Psoas muscle (tissue), 8 donors: Measurements from ENCODE around the gene PRSS8. TPM values are rescaled to one million over a fixed set of nuclear protein-coding genes. Genes with fewer than 3 reads are reported as not detected.

ENCODE experiments used
- ATAC-seq, 4 donors: fragments of 200-7000 bp; cut with Tn5 transposase; one replicate each; pipeline ENCODE4 v1.9.1; 2020; ENCODE audit warnings: moderate library complexity in 3 of 4, mild to moderate bottlenecking in 2 of 4
- DNase-seq, 2 donors: peaks; one replicate each; pipeline ENCODE4 v3.0.0-alpha.2; 2020
- H3K27ac ChIP-seq: fragments of 200-600 bp; one replicate; pipeline ENCODE4 v1.8.0; 2022
- H3K27me3 ChIP-seq, 3 donors: fragments of 200-600 bp in 1 of 3; one replicate each; pipeline versions ENCODE4 v1.6.1 to v1.8.0; 2013 to 2022; ENCODE audit warnings: low read length in 2 of 3, mild to moderate bottlenecking in 2 of 3, moderate library complexity in 1 of 3; ENCODE audit not compliant: insufficient read depth in 3 of 3
- H3K36me3 ChIP-seq, 2 donors: fragments of 200-600 bp in 1 of 2; one replicate each; pipeline versions ENCODE4 v1.6.1 to v1.8.0; 2013 to 2022; ENCODE audit warnings: low read depth in 1 of 2, mild to moderate bottlenecking in 1 of 2, moderate library complexity in 1 of 2; ENCODE audit not compliant: insufficient read depth in 1 of 2
- H3K4me1 ChIP-seq: fragments of 200-600 bp; one replicate; pipeline ENCODE4 v1.8.0; 2022
- H3K4me3 ChIP-seq: fragments of 200-600 bp; one replicate; pipeline ENCODE4 v1.8.0; 2022; ENCODE audit warnings: mild to moderate bottlenecking
- H3K9me3 ChIP-seq: fragments of 200-600 bp; one replicate; pipeline ENCODE4 v1.8.0; 2022
- WGBS, 3 donors: extraction: QIAGEN DNeasy Blood & Tissue Kit; methylation state at CpG; one replicate each; pipeline versions ENCODE4 v1.1.6 to v1.1.7; 2013; 5-methylcytosine and 5-hydroxymethylcytosine counted together
- intact Hi-C, 2 donors: fragments of 100-400 bp; cut with DNase I; formaldehyde crosslinking; loops; one replicate each; pipeline versions ENCODE4 v1.11.0 to v1.14.2; 2022
- polyA plus RNA-seq, 3 donors: library from polyadenylated mRNA; stranded (reverse); fragments of 200-250 nt; gene quantifications; one replicate each; pipeline ENCODE4 v1.2.3, GENCODE V29; 2013
- total RNA-seq, 4 donors: library from RNA; stranded (reverse); fragmentation: NEBNext Ultra II Directional in 2 of 4; extraction: Animal tissue kit (Norgen Biotek cat#: 25700) in 2 of 4; gene quantifications; one replicate each; pipeline versions ENCODE4 v1.2.1 to v1.2.4, GENCODE V29; 2021 to 2023
- TF ChIP-seq, protein P1 (sequence below): fragments of 200-600 bp; IDR thresholded peaks from one replicate; pipeline ENCODE4 v1.8.0; 2022; ENCODE audit warnings: antibody characterized with exemption
- donor health status: healthy with polysubstance abuse.
- donor health status: DM: no; HTN: no; CAD: no; lungs with moderate emphysema.
- donor health status: Bipolar disorder and iron deficiency.
- donor health status: healthy.
- donor health status: DM: yes; HTN: yes; CAD: no.
- donor health status: DM: no; HTN: no; CAD: no.
- donor health status: DM: no; HTN: no; CAD: no.
- donor health status: DM: yes; HTN: yes; CAD: no.

The PRSS8 gene
- total and polyA plus RNA-seq, 7 donors: 0.07 to 0.22 TPM; not detected in 5

DNA sequence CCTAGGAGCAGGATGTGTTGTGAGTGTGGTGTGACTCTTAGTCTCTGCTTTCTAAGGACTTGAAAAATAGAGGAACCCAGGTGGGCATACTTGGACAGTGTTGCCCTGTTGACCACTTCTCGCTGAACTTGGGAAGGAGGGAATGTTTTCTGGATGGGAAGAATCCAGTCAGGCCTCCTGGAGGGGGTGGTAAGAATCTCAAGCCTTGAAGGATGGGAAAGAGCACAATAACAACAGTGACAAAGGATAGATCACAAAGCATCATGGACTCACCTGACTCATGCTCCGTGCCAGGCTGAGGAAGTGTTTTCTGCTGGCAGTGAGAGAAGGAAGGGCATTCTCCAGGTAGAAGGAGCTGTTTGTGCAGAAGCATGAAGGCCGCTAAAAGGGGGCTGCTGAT lies 9.7 kb downstream of the PRSS8 start:
- DNase-seq (no peak), ATAC-seq (no peak)
- H3K9me3 ChIP-seq: no peaks in the 10 kb centered on the region
- intact Hi-C loops: no loop called here
- H3K4me1 ChIP-seq: peaks cover 27% of the 10 kb centered on the region
- H3K27me3 ChIP-seq: no peaks in the 10 kb centered on the region
- TF ChIP-seq, protein P1, sequence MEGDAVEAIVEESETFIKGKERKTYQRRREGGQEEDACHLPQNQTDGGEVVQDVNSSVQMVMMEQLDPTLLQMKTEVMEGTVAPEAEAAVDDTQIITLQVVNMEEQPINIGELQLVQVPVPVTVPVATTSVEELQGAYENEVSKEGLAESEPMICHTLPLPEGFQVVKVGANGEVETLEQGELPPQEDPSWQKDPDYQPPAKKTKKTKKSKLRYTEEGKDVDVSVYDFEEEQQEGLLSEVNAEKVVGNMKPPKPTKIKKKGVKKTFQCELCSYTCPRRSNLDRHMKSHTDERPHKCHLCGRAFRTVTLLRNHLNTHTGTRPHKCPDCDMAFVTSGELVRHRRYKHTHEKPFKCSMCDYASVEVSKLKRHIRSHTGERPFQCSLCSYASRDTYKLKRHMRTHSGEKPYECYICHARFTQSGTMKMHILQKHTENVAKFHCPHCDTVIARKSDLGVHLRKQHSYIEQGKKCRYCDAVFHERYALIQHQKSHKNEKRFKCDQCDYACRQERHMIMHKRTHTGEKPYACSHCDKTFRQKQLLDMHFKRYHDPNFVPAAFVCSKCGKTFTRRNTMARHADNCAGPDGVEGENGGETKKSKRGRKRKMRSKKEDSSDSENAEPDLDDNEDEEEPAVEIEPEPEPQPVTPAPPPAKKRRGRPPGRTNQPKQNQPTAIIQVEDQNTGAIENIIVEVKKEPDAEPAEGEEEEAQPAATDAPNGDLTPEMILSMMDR: no peak
- H3K4me3 ChIP-seq: no peak overlapping the region
- 93 to 96% (median 94%) methylated on average over 3 of the region's 3 CpGs for WGBS, 3 donors
- no peak overlapping the region for H3K27ac ChIP-seq
- peaks cover 4 to 88% of the 10 kb centered on the region in 2 donors for H3K36me3 ChIP-seq

DNA sequence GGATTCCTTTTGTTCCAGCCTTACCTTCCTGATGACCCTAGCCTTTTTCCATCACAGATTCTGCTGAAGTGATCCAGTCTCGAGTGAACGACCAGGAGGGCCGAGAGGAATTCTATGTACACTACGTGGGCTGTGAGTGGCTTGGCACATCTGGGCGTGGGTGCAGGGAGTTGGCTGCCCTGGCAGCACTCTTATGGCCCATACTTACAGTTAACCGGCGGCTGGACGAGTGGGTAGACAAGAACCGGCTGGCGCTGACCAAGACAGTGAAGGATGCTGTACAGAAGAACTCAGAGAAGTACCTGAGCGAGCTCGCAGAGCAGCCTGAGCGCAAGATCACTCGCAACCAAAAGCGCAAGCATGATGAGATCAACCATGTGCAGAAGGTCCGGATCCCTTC lies 15.4 kb downstream of the PRSS8 start:
- peaks cover 0 to 62% of the 10 kb centered on the region in 2 donors for H3K36me3 ChIP-seq
- no peak overlapping the region for H3K4me3 ChIP-seq
- intact Hi-C loops: no loop called here
- H3K9me3 ChIP-seq: no peaks in the 10 kb centered on the region
- WGBS, 3 donors: 90 to 96% (median 92%) methylated on average over 16 of the region's 16 CpGs
- ATAC-seq: no peak
- TF ChIP-seq, protein P1: no peak
- H3K27me3 ChIP-seq: no peaks in the 10 kb centered on the region
- DNase-seq: no peak
- no peak overlapping the region for H3K27ac ChIP-seq
- peaks cover 15% of the 10 kb centered on the region for H3K4me1 ChIP-seq

DNA sequence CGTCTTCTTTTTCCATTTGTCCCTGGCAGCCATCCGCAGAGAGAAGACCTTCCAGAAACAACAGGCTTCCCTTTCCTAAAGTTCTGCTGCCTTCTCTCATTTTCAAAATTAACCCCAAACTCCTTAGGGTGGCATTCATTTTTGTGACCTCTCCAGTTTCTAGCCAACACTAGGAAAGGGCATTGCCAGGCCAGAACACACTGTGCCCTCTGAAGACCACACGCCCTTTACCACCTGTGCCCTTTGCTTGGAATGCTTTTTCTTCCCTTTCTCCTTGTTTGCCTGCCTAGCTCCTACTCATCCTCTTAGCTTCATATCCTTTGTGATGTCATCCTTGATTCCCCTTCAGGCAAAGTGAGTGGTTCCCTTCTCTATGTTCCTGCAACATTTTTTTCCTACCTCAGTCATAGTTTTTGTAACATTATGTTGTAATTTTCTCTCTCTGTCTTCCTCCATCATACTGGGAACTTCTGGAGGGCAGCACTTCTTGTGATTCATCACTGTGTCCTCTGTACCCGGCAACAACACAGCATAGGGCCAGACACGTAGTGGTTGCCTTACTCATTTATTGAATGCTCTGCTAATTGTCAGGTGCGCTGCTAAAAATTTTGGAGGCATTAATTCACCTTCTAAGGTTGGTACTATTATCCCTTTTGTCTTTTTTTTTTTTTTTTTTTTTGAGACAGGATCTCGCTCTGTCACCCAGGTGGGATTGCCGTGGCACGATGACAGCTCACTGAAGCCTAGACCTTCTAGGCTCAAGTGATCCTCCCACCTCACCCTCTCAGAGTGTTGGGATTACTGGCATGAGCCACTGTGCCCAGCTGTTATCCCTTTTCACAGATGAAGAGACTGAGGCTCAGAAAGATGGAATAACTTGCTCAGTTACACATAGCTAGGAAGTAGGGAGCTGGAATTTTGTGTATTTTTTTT lies 17.0 kb downstream of the PRSS8 start:
- H3K4me1 ChIP-seq: peaks cover 15% of the 10 kb centered on the region
- H3K27me3 ChIP-seq: no peaks in the 10 kb centered on the region
- H3K9me3 ChIP-seq: no peaks in the 10 kb centered on the region
- intact Hi-C loops: no loop called here
- TF ChIP-seq, protein P1: no peak
- ATAC-seq (peak in 3 of 4 donors; percentile 41 to 65 (median 61)), DNase-seq (no peak)
- H3K27ac ChIP-seq: peak overlapping the region; percentile 99
- 52 to 53% (median 52%) methylated on average over 9 of the region's 9 CpGs for WGBS, 3 donors
- H3K36me3 ChIP-seq: peaks cover 0 to 45% of the 10 kb centered on the region in 2 donors
- peak overlapping the region; percentile 76 for H3K4me3 ChIP-seq

DNA sequence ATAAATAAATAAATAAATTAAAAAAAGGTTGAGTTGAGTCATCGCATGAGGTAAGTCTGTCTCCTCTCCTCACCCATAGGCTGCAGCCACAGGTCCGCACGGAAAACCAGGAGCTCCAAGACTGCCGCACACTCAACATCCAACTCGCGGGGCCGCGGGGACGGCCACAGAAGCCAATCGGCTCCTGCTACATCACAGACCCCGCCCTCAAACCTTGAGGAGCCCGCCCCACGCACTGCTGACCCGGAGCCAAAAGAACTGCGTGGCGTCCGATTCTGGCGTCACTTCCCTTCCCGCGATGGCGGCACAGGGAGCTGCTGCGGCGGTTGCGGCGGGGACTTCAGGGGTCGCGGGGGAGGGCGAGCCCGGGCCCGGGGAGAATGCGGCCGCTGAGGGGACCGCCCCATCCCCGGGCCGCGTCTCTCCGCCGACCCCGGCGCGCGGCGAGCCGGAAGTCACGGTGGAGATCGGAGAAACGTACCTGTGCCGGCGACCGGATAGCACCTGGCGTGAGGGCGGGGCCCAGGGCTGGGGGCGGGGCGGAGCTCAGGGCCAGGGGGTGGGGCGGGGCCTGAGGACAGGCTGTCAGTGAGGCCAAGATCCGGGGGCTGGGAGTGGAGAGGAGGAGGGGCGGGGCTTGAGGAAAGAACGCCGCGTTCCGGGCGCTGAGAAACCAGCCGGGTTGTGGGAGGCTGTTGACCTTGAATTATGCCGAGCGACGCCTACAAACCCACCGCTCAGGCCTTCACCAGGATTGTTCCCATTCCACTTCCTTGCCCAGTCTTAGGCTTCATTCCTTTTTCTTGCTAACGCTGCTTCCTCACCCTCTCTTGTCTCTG lies 17.9 kb downstream of the PRSS8 start, which contains the start of gene KAT8:
KAT8 (plus strand) TSS at position 281 of the 839 bp plus-strand sequence; CDS start at position 299, 18 bp downstream.
- peaks cover 0 to 37% of the 10 kb centered on the region in 2 donors for H3K36me3 ChIP-seq
- DNase-seq (peak; percentile 98 to 99), ATAC-seq (peak; percentile 91 to 97 (median 92))
- TF ChIP-seq, protein P1: no peak
- no peaks in the 10 kb centered on the region for H3K9me3 ChIP-seq
- peaks cover 21% of the 10 kb centered on the region for H3K4me1 ChIP-seq
- WGBS, 3 donors: 0 to 1% (median 0%) methylated on average over 30 to 68 of the region's 68 CpGs
- intact Hi-C loops: no loop called here
- peak within 1 kb of the TSS; percentile 99 for H3K27ac ChIP-seq
- H3K4me3 ChIP-seq: peak within 1 kb of the TSS; percentile 76
- no peaks in the 10 kb centered on the region for H3K27me3 ChIP-seq
